CD4-positive, alpha-beta T cell (primary cell): Measurements from ENCODE around the gene HES5. TPM values are rescaled to one million over a fixed set of nuclear protein-coding genes. Genes with fewer than 3 reads are reported as not detected.

Experiments used
- ATAC-seq: fragments of 200-7000 bp; cut with Tn5 transposase; one replicate; pipeline ENCODE4 v1.10.0; 2022; ENCODE audit warnings: mild to moderate bottlenecking; ENCODE audit not compliant: poor library complexity
- CTCF ChIA-PET: fragments of 350-600 bp; sonication (Branson Sonifier 250); formaldehyde crosslinking; loops from one replicate; lab custom pipeline; 2021; ENCODE audit warnings: antibody characterized with exemption, inconsistent platforms; lab: Charles Lee
- POLR2A ChIA-PET: fragments of 350-600 bp; sonication (Branson Sonifier 250); formaldehyde crosslinking; loops from one replicate; lab custom pipeline; 2021; ENCODE audit warnings: antibody characterized with exemption, inconsistent platforms; lab: Charles Lee
- DNase-seq, 14 experiments: peaks; one replicate each; pipeline ENCODE4 v3.0.0-alpha.2; 2013 to 2020; ENCODE audit warnings: mixed read lengths in 2 of 14
- H3K27ac ChIP-seq, 2 donors: one replicate each; pipeline versions ENCODE4 v1.5.1 to v1.7.0; 2013; ENCODE audit warnings: low read length in 2 of 2, low read depth in 1 of 2, mild to moderate bottlenecking in 1 of 2
- H3K27me3 ChIP-seq, 2 experiments: 1 replicate in 1 of 2; 2 replicates in 1 of 2; pipeline versions ENCODE4 v1.6.1 to v1.7.0; 2013; ENCODE audit warnings: low read length in 2 of 2, control low read depth in 1 of 2, mild to moderate bottlenecking in 1 of 2, moderate library complexity in 1 of 2; ENCODE audit not compliant: insufficient read depth in 2 of 2, control insufficient read depth in 1 of 2
- H3K36me3 ChIP-seq: one replicate; pipeline ENCODE4 v1.6.1; 2013; ENCODE audit warnings: low read length, control low read depth; ENCODE audit not compliant: insufficient read depth
- H3K4me1 ChIP-seq: one replicate; pipeline ENCODE4 v1.6.1; 2013; ENCODE audit warnings: low read length, control low read depth; ENCODE audit not compliant: insufficient read depth
- H3K4me3 ChIP-seq: one replicate; pipeline ENCODE4 v1.5.1; 2013; ENCODE audit warnings: mild to moderate bottlenecking, low read length, moderate library complexity
- H3K9me3 ChIP-seq, 2 experiments: 1 replicate in 1 of 2; 2 replicates in 1 of 2; pipeline versions ENCODE4 v1.6.1 to v1.7.0; 2013; ENCODE audit warnings: low read length in 2 of 2, mild to moderate bottlenecking in 2 of 2, control low read depth in 1 of 2, moderate library complexity in 1 of 2; ENCODE audit not compliant: control insufficient read depth in 1 of 2, insufficient read depth in 1 of 2
- H3K27ac Mint-ChIP-seq: one replicate; pipeline ENCODE4 v1.8.0; 2020; ENCODE audit warnings: mixed read lengths
- H3K27me3 Mint-ChIP-seq: one replicate; pipeline ENCODE4 v1.8.0; 2021; ENCODE audit warnings: mixed read lengths
- H3K36me3 Mint-ChIP-seq: one replicate; pipeline ENCODE4 v1.8.0; 2021; ENCODE audit warnings: low read depth, mixed read lengths
- H3K4me1 Mint-ChIP-seq: one replicate; pipeline ENCODE4 v1.8.0; 2021; ENCODE audit warnings: low read depth, mixed read lengths
- H3K4me3 Mint-ChIP-seq: one replicate; pipeline ENCODE4 v1.8.0; 2020; ENCODE audit warnings: mild to moderate bottlenecking, mixed read lengths
- H3K9me3 Mint-ChIP-seq: one replicate; pipeline ENCODE4 v1.8.0; 2020; ENCODE audit warnings: mixed read lengths
- intact Hi-C, 2 experiments: fragments of 100-400 bp; cut with DNase I in 1 of 2; cut with micrococcal nuclease in 1 of 2; formaldehyde crosslinking; loops; one replicate each; pipeline versions ENCODE4 v1.15.1 to v1.9.0; 2023 to 2025; cut with DNase I, micrococcal nuclease
- total RNA-seq, 174 experiments: library from RNA in 2 of 174; stranded (reverse) in 2 of 174; gene quantifications; one replicate each; pipeline ENCODE4 v1.2.3 and lab custom pipeline; 2021 to 2026
- TF ChIP-seq, protein P1 (sequence below): fragments of 200-600 bp; IDR thresholded peaks from one replicate; pipeline ENCODE4 v1.8.0; 2022; ENCODE audit warnings: antibody characterized with exemption, mild to moderate bottlenecking

The HES5 gene
- total RNA-seq, 2 experiments from 2014 or later = not detected

DNA sequence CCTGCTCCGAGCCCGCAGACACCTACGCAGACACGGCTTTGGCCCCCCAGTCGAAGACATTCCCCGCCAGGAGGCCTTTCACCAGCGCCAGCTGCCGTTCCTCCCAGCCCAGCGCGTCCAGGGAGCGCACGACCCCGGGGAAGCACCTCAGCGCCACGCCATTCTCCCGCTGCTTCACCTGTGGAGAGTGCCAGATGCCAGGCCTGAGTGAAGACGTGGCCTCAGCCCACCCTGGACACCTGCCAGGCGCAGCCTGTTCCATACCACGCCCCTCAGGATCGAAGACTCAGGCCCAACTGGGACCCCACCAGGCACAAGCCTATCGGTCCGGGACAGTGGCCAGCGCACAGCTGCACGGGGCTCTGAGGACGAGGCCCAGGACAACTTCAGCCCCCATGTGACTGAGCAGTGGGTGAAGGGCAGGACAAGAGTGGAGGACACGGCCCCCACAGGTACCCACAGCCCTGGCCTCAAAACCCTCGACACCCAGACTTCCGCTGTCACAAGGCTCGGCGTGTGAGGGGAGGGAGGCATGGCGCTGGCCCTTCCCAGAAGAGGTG lies 17.1 kb downstream of the HES5 start:
- DNase-seq (no peak), ATAC-seq (no peak)
- Histone ChIP-seq H3K4me3 (no peak overlapping the region), H3K4me1 (no peaks in the 10 kb centered on the region), H3K36me3 (peaks cover 93% of the 10 kb centered on the region), H3K27me3 (no peaks in the 10 kb centered on the region), H3K27ac (no peak overlapping the region), H3K9me3 (no peaks in the 10 kb centered on the region)
- ChIA-PET POLR2A (no interaction called here), CTCF (no interaction called here)
- intact Hi-C loops = no loop called here
- Mint-ChIP-seq H3K9me3 (no peaks in the 10 kb centered on the region), H3K4me1 (no peaks in the 10 kb centered on the region), H3K4me3 (no peak overlapping the region), H3K27me3 (no peaks in the 10 kb centered on the region), H3K36me3 (peaks cover 70% of the 10 kb centered on the region), H3K27ac (no peak overlapping the region)
- TF ChIP-seq, protein P1, sequence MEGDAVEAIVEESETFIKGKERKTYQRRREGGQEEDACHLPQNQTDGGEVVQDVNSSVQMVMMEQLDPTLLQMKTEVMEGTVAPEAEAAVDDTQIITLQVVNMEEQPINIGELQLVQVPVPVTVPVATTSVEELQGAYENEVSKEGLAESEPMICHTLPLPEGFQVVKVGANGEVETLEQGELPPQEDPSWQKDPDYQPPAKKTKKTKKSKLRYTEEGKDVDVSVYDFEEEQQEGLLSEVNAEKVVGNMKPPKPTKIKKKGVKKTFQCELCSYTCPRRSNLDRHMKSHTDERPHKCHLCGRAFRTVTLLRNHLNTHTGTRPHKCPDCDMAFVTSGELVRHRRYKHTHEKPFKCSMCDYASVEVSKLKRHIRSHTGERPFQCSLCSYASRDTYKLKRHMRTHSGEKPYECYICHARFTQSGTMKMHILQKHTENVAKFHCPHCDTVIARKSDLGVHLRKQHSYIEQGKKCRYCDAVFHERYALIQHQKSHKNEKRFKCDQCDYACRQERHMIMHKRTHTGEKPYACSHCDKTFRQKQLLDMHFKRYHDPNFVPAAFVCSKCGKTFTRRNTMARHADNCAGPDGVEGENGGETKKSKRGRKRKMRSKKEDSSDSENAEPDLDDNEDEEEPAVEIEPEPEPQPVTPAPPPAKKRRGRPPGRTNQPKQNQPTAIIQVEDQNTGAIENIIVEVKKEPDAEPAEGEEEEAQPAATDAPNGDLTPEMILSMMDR = no peak

DNA sequence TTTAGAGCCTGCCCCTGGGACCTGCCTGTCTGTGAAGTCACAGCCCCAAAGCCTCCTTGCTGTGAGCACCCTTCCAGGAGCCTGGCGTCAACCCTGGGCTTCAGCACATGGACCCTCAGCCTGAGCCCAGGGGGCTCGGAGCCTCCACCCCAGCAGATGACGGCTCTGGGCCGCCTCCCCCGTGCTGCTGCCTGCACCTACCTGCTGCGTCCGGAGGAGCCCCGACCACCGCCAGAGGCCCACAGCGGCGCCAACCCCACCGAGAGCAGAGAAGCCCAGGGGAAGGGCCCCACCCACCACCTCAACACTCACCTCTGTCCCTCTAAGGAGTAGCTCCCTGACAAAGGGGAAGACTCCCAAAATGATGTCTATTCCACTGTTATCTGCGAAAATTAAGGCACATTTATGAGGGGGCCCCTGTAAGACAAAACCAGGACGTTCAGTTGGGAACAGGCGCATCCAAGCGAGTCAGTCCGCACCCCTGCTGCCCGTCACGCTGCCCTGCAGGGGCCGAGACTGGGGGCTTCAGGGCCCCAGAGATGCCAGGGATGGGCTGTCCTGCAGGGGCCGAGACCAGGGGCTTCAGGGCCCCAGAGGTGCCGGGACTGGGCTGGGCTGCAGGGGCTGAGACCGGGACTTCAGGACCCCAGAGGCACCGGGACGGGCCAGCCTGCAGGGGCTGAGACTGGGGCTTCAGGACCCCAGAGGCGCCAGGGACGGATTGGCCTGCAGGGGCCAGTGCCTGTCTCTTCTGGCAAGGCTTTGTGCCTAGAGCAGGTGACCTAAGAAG lies 19.5 kb downstream of the HES5 start:
- H3K4me1 Mint-ChIP-seq = no peaks in the 10 kb centered on the region
- Histone ChIP-seq H3K27ac (no peak overlapping the region), H3K9me3 (no peaks in the 10 kb centered on the region), H3K4me1 (no peaks in the 10 kb centered on the region), H3K36me3 (peaks cover 73% of the 10 kb centered on the region), H3K4me3 (no peak overlapping the region), H3K27me3 (no peaks in the 10 kb centered on the region)
- H3K9me3 Mint-ChIP-seq = no peaks in the 10 kb centered on the region
- ChIA-PET CTCF (no interaction called here), POLR2A (no interaction called here)
- no peak overlapping the region for H3K27ac Mint-ChIP-seq
- ATAC-seq (no peak), DNase-seq (no peak)
- no peaks in the 10 kb centered on the region for H3K27me3 Mint-ChIP-seq
- H3K4me3 Mint-ChIP-seq = no peak overlapping the region
- intact Hi-C loops = no loop called here
- TF ChIP-seq, protein P1 = no peak
- H3K36me3 Mint-ChIP-seq = peaks cover 49% of the 10 kb centered on the region

DNA sequence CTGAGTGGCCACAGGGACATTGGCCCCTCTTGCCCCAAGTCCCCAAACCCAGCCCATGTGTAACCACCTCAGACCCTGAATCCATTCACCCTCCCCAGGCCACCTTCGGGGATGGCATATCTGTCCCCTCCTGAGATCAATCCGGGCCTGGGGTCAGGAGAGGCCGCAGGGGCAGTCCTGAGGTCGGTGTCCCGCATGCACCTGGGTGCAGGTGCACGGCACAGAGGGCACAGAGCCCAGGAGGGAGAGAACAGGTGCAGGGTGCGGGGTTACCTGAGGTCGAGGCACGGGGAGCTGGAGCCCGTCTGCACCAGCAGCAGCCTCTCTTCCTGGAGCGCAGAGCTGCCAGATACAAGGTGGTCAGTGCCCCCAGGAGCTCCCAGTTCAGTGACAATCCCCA lies 20.5 kb downstream of the HES5 start:
- intact Hi-C loops = no loop called here
- H3K4me1 Mint-ChIP-seq = no peaks in the 10 kb centered on the region
- no peak for ATAC-seq

More for the DNA sequence above, 20.5 kb downstream of the HES5 start:
- H3K9me3 Mint-ChIP-seq = no peaks in the 10 kb centered on the region
- no peak overlapping the region for H3K27ac Mint-ChIP-seq
- H3K4me3 Mint-ChIP-seq = no peak overlapping the region
- no peaks in the 10 kb centered on the region for H3K27me3 ChIP-seq
- ChIA-PET CTCF (no interaction called here), POLR2A (no interaction called here)
- H3K4me1 ChIP-seq = no peaks in the 10 kb centered on the region
- H3K4me3 ChIP-seq = no peak overlapping the region
- no peaks in the 10 kb centered on the region for H3K9me3 ChIP-seq
- no peak for DNase-seq
- peaks cover 44% of the 10 kb centered on the region for H3K36me3 Mint-ChIP-seq
- H3K27me3 Mint-ChIP-seq = no peaks in the 10 kb centered on the region
- H3K36me3 ChIP-seq = peaks cover 63% of the 10 kb centered on the region
- no peak overlapping the region for H3K27ac ChIP-seq
- TF ChIP-seq, protein P1 = no peak
